Measurements from ENCODE around the gene LRRFIP1. TPM values are rescaled to one million over a fixed set of nuclear protein-coding genes. Genes with fewer than 3 reads are reported as not detected.

The LRRFIP1 gene
- total and polyA plus RNA-seq, 9 of the 15 experiments (the other 6 are each of a cell fraction or from before 2014, with no cell fraction given): 13.1 to 45.2 (median 31.3) TPM

GRCh38 chr2:237706257-237706656, 78.9 kb downstream of the LRRFIP1 start:
- Histone ChIP-seq H3K79me2 (ENCODE audit: control insufficient read depth, insufficient read depth, low read length) (peaks cover 55% of the 10 kb centered on the region), H2AFZ (ENCODE audit: low read depth, low read length) (no peak overlapping the region), H3K27ac (ENCODE audit: extremely low read depth, low read depth, low read length) (no peak overlapping the region), H3K9me3 (replicated peaks; ENCODE audit: control insufficient read depth, insufficient read depth, low read depth, low read length) (no peaks in the 10 kb centered on the region), H3K9me1 (ENCODE audit: control insufficient read depth, insufficient read depth, low read length) (peaks cover 8% of the 10 kb centered on the region), H3K4me2 (ENCODE audit: insufficient read depth, low read length) (no peak overlapping the region), H4K20me1 (replicated peaks; ENCODE audit: control insufficient read depth, insufficient read depth, low read length) (no peaks in the 10 kb centered on the region), H3K36me3 (ENCODE audit: control insufficient read depth, insufficient read depth, low read length) (peaks cover 10% of the 10 kb centered on the region; the same call in 1 of the 3 replicates), H3K4me1 (replicated peaks in 1 of 2; ENCODE audit: control insufficient read depth in 2 of 2, insufficient read depth in 2 of 2, low read length in 2 of 2) (peaks cover 28 to 36% of the 10 kb centered on the region in 2 experiments), H3K9ac (ENCODE audit: insufficient read depth in 1 of 2, low read depth in 2 of 2, low read length in 2 of 2) (no peak overlapping the region), H3K4me3 (no peak overlapping the region), H3K27me3 (ENCODE audit: control insufficient read depth in 2 of 2, insufficient read depth in 2 of 2, low read length in 2 of 2) (no peaks in the 10 kb centered on the region)
- ChIA-PET CTCF (ENCODE audit: low intra/inter-chr PET ratio) (no interaction called here), POLR2A (interaction anchor here (1.1 kb wide), 1 partner anchor 9 kb away, joined by 3 read pairs; no protein-coding TSS in a partner anchor)
- 90% methylated on average over 2 of the region's 5 CpGs for WGBS (ENCODE audit: insufficient coverage, low coverage, missing lambda C conversion rate)
- FAIRE-seq (no peak), DNase-seq (ENCODE audit: extremely low read depth in 1 of 4, low spot score in 3 of 4) (no peak), ATAC-seq (no peak)
- TF ChIP-seq PTTG1 (tag; IDR thresholded peaks at IDR 0.05; ENCODE audit: low read depth) (no peak), DPF2 (IDR thresholded peaks at IDR 0.05) (no peak), FOXK1 (CRISPR knock-in tag; IDR thresholded peaks at IDR 0.05; ENCODE audit: borderline replicate concordance) (no peak), MTF1 (CRISPR knock-in tag; IDR thresholded peaks at IDR 0.05; ENCODE audit: borderline replicate concordance) (no peak), ZNF551 (CRISPR knock-in tag; IDR thresholded peaks at IDR 0.05) (no peak)
- TF ChIP-seq, protein P1, sequence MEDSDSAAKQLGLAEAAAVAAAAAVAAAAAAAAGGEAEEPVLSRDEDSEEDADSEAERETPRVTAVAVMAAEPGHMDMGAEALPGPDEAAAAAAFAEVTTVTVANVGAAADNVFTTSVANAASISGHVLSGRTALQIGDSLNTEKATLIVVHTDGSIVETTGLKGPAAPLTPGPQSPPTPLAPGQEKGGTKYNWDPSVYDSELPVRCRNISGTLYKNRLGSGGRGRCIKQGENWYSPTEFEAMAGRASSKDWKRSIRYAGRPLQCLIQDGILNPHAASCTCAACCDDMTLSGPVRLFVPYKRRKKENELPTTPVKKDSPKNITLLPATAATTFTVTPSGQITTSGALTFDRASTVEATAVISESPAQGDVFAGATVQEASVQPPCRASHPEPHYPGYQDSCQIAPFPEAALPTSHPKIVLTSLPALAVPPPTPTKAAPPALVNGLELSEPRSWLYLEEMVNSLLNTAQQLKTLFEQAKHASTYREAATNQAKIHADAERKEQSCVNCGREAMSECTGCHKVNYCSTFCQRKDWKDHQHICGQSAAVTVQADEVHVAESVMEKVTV (CRISPR knock-in tag; IDR thresholded peaks at IDR 0.05): no peak
- no TSS peak for BruUV-seq (replicated peaks)
- in situ Hi-C loops (cut with MboI): no loop called here
- intact Hi-C loops (cut with micrococcal nuclease): no loop called here

All from K562 (cell line).